ENCODE data around the gene FAM161A. TPM values are rescaled to one million over a fixed set of nuclear protein-coding genes. Genes with fewer than 3 reads are reported as not detected.
A peak's percentile ranks its signal among the peaks of the same experiment; 100 is the strongest.
"Not testable (repeated sequence)": the region's sequence is repeated elsewhere in the genome, so short reads cannot be mapped to it uniquely, and the experiment has no call there.

FAM161A gene
- total RNA-seq, 4 donors from 2014 or later: 0.96 to 2.5 (median 1.9) TPM

- Histone ChIP-seq H3K27me3 (no peaks in the 10 kb centered on the region), H3K9me3 (no peaks in the 10 kb centered on the region), H3K27ac (no peak overlapping the region), H3K36me3 (peaks cover 23 to 100% of the 10 kb centered on the region in 2 donors), H3K4me1 (no peaks in the 10 kb centered on the region), H3K4me3 (no peak overlapping the region)
- TF ChIP-seq POLR2AphosphoS5 (IDR thresholded peaks at IDR 0.05) (no peak), POLR2A (IDR thresholded peaks at IDR 0.05) (no peak), CTCF (IDR thresholded peaks at IDR 0.05) (no peak), EP300 (IDR thresholded peaks at IDR 0.05) (no peak)
- 88 to 90% methylated on average over 1 of the region's 1 CpG for WGBS, 2 donors (ENCODE audit: low coverage in 1 of 2)
- ATAC-seq: no peak
Observed at GRCh38 chr2:61876400-61876799, 22.5 kb upstream of the FAM161A start.

GRCh38 chr2:61866482-61867089, 12.7 kb upstream of the FAM161A start:
- H3K36me3 ChIP-seq: peaks cover 0 to 75% of the 10 kb centered on the region in 2 donors
- H3K4me3 ChIP-seq, H3K4me1 ChIP-seq, ATAC-seq, H3K27me3 ChIP-seq, H3K9me3 ChIP-seq, H3K27ac ChIP-seq: not testable (repeated sequence)
- 92 to 96% methylated on average over 4 to 5 of the region's 14 CpGs for WGBS, 2 donors (ENCODE audit: low coverage in 1 of 2)

GRCh38 chr2:61862085-61862484, 8.2 kb upstream of the FAM161A start:
- Histone ChIP-seq H3K9me3 (no peaks in the 10 kb centered on the region), H3K4me1 (no peaks in the 10 kb centered on the region), H3K4me3 (no peak overlapping the region), H3K27ac (no peak overlapping the region), H3K36me3 (peaks cover 0 to 30% of the 10 kb centered on the region in 2 donors), H3K27me3 (no peaks in the 10 kb centered on the region)
- WGBS, 2 donors (ENCODE audit: low coverage in 1 of 2): 87 to 94% methylated on average over 3 to 5 of the region's 5 CpGs
- no peak for ATAC-seq
- TF ChIP-seq POLR2A (IDR thresholded peaks at IDR 0.05) (no peak), POLR2AphosphoS5 (IDR thresholded peaks at IDR 0.05) (no peak), CTCF (IDR thresholded peaks at IDR 0.05) (no peak), EP300 (IDR thresholded peaks at IDR 0.05) (no peak)

- Histone ChIP-seq H3K4me3 (no peak overlapping the region), H3K36me3 (no peaks in the 10 kb centered on the region), H3K9me3 (no peaks in the 10 kb centered on the region), H3K27ac (no peak overlapping the region), H3K4me1 (peaks cover 0 to 17% (median 3%) of the 10 kb centered on the region in 3 donors), H3K27me3 (no peaks in the 10 kb centered on the region)
- no peak for TF ChIP-seq POLR2AphosphoS5 (IDR thresholded peaks at IDR 0.05)
- TF ChIP-seq EP300 (IDR thresholded peaks at IDR 0.05): no peak
- no peak for TF ChIP-seq CTCF (IDR thresholded peaks at IDR 0.05)
- no peak for TF ChIP-seq POLR2A (IDR thresholded peaks at IDR 0.05)
- 60 to 72% methylated on average over 3 of the region's 3 CpGs for WGBS, 2 donors (ENCODE audit: low coverage in 1 of 2)
- no peak for ATAC-seq
Observed at GRCh38 chr2:61857224-61857623, 3.4 kb upstream of the FAM161A start.

GRCh38 chr2:61855318-61855613, 1.4 kb upstream of the FAM161A start:
- no peaks in the 10 kb centered on the region for H3K9me3 ChIP-seq
- peaks cover 0 to 17% (median 3%) of the 10 kb centered on the region in 3 donors for H3K4me1 ChIP-seq
- H3K27me3 ChIP-seq: no peaks in the 10 kb centered on the region
- no peak for ATAC-seq
- 32 to 67% methylated on average over 1 to 9 of the region's 9 CpGs for WGBS, 2 donors (ENCODE audit: low coverage in 1 of 2)
- no peaks in the 10 kb centered on the region for H3K36me3 ChIP-seq
- peak overlapping the region in 1 of 2 donors; percentile 74 for H3K4me3 ChIP-seq
- peak overlapping the region in 3 of 4 donors; percentile 89 to 94 (median 93) for H3K27ac ChIP-seq
- no peak for TF ChIP-seq POLR2A (IDR thresholded peaks at IDR 0.05)
- TF ChIP-seq POLR2AphosphoS5 (IDR thresholded peaks at IDR 0.05): no peak
- TF ChIP-seq EP300 (IDR thresholded peaks at IDR 0.05): no peak
- TF ChIP-seq CTCF (IDR thresholded peaks at IDR 0.05): no peak

All from gastroesophageal sphincter (tissue), 4 donors.